SKM-1 treated with dmso at 0.1 percent for 144 hours (cell line): Measurements from ENCODE around the gene B4GALNT4.
"Not testable (repeated sequence)": the region's sequence is repeated elsewhere in the genome, so short reads cannot be mapped to it uniquely, and the experiment has no call there.

Source experiments
- DNase-seq: peaks from one replicate; lab custom pipeline; 2025; ENCODE audit not compliant: unreplicated experiment; lab: John Stamatoyannopoulos, UW

The B4GALNT4 gene

DNA sequence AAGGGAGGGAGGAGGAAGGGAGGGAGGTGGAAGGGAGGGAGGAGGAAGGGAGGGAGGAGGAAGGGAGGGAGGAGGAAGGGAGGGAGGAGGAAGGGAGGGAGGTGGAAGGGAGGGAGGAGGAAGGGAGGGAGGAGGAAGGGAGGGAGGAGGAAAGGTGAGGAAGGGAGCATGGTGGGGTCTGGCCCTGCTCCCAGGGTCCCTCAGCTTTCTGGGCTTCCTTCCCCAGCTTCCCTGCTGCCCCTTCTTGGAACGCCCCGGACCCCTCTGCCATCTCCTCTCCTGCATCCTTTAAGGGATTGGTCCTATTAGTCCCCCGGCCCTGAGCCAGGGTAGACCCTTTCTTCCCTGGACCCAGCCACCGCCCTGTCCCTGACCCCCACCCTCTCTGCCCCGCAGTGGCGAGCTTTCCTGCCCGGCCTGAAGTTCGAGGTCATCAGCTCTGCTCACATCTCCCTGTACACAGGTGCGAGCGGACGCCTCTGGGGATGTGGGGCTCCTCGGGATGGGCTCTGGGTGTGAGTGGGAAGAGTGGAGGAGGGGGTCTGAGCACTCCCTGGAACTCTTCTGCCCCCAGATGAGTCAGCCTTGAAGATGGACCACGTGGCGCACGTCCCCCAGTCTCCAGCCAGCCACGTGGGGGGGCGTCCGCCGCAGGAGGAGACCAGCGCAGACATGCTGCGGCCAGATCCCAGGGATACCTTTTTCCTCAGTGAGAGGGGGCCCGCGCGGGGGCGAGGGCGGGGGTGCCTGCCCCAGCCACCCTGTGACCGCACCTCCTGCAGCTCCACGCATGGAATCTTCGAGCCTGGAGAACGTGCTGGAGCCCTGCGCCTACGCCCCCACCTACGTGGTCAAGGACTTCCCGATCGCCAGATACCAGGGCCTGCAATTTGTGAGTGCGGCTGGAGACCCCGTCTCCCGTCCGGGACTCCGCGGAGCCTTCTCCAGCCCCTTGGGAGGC is 6.0 kb downstream of the B4GALNT4 start:
- DNase-seq = no peak

DNA sequence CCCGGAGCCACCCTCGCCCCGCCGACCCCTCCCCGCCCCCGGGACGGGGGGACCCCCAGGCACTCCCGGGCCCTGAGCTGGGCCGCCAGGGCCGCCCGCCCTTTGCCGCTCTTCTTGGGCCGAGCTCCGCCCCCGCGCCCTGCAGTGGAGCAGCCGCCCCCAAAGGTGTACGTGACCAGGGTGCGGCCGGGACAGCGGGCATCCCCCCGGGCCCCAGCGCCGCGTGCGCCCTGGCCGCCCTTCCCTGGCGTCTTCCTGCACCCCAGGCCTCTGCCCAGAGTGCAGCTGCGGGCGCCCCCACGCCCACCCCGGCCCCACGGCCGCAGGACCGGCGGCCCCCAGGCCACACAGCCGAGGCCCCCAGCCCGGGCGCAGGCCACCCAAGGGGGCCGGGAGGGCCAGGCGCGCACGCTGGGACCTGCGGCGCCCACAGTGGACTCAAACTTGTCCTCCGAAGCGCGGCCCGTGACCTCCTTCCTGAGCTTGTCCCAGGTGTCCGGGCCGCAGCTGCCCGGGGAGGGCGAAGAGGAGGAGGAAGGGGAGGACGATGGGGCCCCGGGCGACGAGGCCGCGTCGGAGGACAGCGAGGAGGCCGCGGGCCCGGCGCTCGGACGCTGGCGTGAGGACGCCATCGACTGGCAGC is 7.4 kb downstream of the B4GALNT4 start:
- no peak for DNase-seq

DNA sequence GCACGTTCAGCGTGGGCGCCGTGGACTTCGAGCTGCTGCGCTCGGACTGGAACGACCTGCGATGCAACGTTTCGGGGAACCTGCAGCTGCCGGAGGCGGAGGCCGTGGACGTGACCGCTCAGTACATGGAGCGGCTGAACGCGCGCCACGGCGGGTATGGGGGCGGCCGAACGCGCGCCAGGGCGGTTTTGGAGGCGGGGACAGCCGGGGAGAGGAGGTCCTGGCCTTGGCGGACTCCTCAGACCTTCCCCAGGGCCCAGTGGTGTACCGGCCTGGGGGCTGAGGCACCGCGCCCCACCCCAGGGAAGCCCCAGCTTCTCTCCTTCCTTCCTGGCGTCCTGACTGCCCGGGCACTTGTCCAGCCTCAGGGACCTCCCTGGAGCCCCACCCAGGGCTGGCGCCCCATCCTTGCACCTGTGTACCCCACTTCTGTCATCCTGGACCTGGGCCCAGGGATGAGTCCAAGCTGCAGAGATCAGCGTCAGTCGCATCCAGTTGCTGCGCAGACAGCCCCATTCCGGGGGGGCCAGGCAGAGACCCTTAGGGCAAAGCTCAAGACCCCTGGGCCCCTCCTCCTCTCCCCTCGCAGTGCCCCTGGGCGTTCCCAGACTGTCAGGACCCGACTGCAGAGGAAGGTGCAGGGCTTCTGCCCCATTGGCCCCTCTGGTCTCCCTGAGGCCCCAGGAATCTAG is 8.0 kb downstream of the B4GALNT4 start:
- no peak for DNase-seq

DNA sequence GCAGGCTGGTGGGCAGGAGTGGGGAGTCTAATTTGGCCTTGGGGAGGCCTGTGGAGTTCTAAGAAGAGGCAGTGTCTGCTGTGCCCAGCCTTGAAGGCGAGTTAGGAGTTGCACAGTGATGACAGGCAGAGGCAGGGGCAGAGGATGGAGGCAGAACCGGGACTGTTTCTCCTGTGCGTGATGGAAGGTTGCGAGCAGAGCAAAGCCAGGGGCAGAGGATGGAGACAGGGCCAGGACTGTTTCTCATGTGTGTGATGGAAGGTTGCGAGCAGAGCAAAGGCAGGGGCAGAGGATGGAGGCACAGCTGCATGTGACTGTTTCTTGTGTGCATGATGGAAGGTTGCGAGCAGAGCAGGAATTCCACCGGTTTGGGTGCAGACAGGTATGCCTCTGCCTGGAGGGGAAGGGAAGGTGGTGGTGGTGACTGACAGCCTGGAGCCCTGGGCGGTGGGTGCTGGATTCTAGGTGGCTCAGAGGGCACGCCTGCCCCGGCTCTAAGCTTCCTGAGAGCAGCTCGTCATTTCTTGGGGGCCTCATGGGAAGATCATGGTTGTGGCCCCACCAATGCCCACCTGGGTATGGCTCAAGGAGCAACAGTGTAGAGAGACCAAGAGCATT is 8.7 kb downstream of the B4GALNT4 start:
- no peak for DNase-seq

DNA sequence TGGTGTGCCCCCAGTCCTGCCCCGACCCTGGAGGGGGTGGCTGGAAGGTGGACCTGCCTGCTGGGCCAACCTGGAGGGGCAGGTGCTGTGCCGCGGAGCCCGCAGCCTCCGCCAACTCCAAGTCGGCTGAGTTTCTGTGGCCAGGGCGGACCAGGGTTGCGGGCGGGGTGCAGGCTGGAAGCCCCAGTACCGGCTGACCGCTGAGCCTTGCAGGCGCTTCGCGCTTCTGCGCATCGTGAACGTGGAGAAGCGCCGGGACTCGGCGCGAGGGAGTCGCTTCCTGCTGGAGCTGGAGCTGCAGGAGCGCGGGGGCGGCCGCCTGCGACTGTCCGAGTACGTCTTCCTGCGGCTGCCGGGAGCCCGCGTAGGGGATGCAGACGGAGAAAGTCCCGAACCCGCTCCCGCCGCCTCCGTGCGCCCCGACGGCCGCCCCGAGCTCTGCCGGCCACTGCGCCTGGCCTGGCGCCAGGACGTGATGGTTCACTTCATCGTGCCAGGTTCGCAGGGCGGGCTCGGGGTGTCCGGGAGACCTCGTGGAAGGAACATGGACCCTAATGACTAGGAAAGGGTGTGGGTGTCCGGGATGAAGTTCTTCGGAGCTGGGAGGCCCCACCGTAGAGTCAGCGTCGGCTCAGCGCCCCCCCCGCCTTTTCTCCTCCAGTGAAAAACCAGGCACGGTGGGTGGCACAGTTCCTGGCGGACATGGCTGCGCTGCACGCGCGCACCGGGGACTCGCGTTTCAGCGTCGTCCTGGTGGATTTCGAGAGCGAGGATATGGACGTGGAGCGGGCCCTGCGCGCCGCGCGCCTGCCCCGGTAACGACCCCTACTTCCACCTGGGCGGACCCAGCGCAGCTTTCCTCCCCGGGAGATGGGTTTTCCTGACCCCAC is 10.2 kb downstream of the B4GALNT4 start:
- DNase-seq = no peak

DNA sequence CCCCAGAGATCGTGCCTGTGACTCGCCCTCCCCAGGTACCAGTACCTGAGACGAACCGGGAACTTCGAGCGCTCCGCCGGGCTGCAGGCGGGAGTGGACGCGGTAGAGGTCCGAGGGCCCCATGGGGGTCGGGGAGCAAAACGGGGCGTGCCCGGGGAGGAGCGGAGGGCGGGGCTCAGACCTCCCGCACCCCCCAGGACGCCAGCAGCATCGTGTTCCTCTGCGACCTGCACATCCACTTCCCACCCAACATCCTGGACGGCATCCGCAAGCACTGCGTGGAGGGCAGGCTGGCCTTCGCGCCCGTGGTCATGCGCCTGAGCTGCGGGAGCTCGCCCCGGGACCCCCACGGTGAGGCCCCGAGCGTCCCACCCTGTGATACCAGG is 10.8 kb downstream of the B4GALNT4 start:
- no peak for DNase-seq

DNA sequence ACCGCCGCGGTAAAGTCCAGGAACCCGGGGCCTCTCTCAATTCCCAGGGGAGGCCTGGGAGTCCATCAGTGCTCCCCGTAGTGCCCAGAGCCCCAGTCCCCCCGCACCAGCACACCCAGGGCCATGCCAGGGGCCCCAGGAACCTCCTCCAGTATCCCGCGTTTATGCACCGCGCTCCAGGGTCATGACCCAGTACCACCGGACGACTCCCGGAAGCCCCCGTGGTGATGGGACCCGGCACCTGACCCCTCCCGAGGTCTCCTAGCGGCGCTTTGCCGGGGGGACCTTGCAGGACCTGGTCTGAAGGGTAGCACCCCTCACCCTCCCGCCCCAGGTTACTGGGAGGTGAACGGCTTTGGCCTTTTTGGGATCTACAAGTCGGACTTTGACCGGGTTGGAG is 11.2 kb downstream of the B4GALNT4 start:
- DNase-seq = no peak

DNA sequence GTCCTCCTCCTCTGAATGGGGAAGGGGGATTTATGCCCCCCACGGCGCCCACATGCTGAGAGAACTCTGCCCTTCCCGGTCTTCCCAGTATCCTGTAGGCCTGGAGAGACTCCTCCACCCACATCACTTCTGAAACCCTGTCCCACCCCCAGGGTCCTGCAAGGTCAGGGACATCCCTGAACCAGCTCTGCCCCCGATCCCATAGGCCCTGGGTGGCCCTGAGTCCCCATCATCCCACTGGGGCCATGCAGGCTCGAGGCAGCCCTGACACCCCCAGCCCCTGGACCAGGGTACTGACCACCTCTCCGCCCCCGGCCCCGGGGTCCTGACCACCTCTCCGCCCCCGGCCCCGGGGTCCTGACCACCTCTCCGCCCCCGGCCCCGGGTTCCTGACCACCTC is 11.7 kb downstream of the B4GALNT4 start:
- DNase-seq = no peak

DNA sequence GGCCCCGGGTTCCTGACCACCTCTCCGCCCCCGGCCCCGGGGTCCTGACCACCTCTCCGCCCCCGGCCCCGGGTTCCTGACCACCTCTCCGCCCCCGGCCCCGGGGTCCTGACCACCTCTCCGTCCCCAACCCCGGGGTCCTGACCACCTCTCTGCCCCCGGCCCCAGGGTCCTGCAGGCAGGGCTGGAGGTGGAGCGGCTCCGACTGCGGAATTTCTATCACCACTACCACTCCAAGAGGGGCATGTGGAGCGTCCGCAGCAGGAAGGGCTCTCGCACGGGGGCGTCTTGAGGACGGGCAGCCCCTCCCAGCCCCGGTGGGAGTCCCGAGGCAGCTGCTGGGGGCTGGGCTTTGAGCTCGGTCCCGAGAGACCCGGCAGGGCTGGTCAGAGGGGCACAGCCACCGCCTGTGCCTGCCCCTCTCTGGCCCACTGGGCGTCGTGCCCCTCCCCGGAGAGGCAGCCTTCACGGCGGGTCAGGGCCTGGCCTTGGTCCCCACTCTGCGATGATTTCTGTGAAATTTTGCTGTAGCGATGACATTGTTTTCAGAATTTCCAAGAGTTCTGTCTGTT is 12.3 kb downstream of the B4GALNT4 start:
- no peak for DNase-seq

DNA sequence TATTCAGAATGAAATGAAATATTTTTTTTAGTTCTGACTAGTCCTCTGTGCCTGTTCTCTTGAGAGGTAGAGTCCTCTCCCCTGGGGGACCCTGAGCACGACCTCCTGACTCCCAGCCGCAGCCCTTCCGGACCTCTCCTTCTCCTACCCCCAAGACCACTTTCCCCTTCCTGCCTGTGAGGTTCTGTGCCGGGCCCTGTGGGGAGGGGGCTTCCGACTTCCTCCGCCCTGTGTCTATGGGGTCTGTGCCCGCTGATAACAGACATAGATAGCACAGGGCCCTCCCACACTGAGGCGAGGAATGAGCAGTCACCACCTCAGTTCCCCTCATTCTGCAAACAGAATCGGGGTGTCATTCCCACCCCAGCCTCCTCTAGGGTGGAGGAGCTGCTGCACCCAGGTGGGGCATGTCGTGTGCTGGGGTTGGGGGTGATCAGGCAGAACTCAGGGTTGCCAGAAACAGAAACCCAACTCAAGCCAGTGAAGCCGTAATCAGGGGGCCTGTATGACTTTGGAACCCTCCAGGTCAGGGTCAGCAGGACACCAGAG is 12.9 kb downstream of the B4GALNT4 start:
- no peak for DNase-seq

DNA sequence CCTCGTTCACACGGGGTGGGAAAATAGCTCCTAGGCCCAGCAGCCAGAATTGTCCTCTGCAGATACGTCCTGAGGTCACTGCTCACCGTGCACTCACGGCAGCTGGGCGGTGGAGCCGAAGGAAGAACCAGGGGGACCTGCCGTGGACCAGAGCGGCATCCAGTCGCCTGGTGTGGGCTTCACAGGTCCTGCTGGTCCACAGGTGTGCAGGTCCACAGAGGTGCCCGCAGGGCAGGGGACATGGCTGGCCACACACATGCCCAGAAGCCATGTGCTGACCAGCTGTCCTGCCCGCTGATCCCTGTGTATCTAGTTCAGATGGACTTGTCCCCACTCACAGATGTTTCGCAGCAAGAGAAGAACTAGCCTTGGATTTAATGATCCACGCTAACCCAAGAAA is 14.1 kb downstream of the B4GALNT4 start:
- DNase-seq = no peak

DNA sequence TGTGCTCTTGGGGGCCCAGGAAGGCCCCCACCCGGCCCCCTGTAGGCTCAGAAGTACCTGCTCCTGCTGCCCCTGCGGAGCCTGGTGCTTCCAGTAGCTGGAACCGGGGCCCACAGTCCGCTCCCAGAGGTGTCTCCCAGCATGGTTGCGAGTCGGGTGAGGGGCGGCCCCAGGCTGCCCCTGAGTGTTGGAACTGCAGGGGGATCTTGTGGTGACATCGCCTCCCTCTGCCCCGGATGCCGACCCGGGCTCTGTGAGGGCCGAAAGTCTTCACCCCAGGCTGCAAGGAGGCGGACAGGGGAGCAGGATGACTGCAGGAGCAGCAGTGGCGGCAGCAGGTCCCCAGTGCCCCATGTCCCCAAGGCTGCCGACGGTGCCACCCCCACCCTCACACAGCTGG is 15.2 kb downstream of the B4GALNT4 start:
- no peak for DNase-seq

DNA sequence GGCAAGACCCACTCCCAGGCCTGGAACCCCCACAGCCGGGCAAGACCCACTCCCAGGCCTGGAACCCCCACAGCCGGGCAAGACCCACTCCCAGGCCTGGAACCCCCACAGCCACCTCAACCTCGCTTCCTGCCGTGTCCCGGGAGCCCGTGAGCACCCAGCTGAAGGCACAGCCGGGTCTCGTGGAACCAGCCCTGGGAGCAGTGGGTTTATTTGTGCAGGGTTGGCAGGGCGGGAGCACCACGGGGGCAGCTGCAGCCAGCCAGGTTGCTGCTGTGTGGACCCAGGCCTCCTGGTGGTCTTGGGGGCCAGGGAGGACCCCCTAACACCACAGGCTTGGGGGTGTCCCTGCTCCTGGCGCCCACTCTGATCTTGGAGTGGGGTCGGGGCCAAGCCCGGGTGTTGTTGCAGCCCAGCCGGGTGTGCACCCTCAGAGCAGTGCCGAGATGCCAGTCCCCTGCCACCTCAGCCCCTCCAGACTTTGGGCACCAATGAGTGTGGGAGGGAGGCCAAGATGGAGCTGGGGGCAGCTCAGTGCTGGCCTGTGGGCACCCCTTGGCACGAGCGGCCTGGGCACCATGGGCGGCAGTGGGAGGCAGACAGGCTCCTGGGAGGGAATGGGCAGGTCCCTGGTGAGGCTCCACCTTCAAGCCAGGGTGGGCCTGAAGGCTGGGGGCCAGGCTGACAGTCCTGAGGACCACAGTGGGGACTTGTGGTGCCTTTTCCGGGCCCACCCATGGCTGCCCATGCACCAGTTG is 16.5 kb downstream of the B4GALNT4 start:
- no peak for DNase-seq

DNA sequence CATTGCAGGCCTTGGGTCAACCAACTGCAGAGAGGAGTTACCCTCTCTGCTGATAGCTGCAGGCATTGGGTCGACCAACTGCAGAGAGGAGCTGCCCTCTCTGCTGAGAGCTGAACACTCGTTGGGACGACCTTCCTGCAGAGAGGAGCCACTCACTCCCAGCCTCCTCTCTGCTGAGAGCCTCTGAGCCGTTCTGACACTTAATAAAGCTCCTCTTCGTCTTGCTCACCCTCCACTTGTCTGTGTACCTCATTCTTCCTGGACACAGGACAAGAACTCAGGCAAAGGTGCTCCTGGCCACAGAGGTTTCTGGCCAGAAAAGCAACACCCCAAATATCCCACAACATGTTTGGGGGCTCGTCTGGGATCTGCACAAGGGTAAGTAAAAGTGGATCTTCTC is 17.2 kb downstream of the B4GALNT4 start:
- no peak for DNase-seq

DNA sequence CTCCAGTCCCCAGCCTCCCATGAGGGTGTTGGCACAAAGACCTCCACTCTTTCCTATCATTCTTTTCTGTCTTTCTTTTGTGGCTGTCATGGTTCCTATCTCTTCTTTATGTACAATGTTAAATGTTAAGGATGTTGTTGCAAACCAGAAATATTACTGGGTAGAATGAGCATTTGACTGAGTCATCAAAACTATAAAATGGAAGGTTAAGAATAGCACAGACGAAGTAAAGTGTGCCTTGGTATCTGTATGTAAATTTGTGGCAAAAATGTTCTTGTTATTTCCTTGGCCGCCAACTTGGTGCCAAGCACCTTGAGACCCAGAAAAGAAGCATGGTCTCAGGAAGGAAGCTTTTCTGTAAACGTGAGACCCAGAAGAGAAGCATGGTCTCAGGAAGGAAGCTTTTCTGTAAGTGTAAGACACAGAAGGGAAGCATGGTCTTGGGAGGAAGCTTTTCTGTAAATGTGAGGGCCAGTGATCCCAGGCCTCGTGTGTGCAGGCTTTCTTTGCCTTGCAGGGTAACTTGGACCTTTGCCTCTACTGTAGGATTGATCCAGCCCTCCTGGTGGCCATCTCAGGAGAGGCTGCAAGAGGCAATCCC is 18.0 kb downstream of the B4GALNT4 start:
- DNase-seq = no peak

DNA sequence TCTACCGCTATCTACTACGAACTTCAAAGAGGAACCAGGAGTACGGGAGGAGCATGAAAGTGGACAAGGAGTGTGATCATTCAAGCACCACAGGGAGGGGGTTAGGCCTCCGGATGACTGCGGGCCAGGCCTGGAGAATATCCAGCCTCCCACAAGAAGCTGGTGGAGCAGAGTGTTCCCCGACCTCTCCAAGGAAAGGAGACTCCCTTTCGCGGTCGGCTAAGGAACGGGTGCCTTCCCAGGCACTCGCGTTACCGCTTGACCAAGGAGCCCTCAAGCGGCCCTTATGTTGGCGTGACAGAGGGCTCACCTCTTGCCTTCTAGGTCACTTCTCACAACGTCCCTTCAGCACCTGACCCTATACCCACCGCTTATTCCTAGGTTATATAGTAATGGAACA is 20.1 kb downstream of the B4GALNT4 start:
- DNase-seq = not testable (repeated sequence)

DNA sequence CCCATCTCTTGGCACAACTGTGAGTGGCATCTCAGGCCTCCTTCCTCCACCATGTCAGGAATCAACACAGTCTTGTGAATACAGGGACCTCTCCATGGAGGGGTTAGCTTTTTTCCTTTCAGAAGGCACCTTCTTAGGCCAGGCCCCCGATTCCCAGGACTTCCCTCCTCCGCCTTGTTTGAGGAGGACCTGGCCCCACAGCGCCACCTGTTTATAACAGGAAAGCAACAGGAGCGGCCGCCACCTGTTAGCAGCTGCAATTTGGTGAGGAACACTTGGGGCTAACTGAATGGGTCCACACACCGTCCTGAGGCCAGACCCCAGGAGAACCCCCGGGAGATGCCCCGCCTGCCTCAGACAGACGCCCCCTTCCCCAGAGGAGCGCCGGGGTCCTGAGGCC is 20.9 kb downstream of the B4GALNT4 start:
- no peak for DNase-seq

DNA sequence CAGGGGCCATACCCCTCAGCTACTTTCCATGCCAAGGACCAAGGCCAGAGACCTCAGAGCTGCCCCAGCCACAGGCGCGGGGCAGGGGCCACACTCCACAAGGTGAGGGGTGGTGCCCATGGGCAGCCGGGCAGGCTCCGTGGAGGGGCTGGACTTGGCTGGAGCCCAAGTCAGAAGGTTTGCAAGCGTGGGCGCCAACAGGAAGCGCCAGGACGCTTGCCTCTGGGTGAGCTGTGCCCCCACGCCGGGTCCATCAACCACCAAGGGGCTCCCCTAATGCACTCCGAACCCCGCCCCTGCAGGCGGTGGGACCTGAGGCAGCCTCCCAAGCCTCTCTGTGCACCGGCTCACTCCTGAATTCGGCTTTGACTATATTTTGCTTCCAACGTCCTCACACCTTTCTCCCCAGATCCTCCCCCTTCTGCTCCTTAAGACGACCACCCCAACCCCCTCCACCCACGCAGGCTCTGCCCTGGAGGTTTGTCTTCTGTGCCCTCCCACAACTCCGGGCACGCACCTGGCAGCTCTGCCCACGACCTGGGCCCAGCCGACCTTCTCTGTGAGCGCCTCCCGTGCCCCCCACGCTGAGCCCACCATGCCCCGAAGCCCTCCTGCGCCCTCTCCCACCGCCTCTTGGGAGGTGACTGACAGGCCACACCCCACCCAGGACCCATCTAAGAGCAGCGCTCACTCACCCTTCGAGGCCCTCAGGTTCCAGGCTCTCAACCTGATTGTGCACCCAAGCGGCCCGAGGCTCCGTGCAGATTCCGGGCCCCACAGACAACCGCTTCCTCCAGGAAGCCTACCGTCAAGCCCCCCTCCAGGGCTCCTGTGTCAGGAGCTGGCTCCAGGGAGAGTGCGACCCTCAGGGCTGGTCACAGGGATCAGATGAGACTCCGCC is 22.1 kb downstream of the B4GALNT4 start:
- DNase-seq = no peak
